ENCODE data around the gene PAX8.

DNA sequence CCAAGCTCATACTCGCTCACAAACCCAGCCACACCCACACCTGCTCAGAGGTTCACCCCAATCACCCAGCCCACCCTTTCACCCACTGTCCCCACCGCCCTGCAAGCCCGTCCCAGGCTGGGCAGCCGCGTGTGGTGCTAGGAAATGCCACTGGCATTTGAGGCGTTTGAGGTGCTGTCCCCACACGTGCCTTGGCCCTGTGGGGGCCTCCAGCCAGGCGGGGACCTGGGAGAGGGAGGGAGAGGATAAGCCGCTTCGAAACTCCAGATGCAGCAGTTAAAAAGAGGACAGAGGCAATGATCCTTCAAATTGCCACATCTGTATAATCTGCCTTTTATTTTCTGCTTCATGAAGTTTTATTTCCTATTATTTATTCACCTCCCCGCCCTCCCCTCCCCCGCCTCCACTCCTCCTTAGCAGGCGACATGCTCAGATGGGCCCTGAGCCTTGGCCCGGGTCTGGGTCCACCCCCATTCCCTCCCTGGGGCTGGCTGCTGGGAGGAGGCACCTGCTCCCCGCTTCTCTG, 69.0 kb downstream of the PAX8 start:
- no peak for TF ChIP-seq EP300 (IDR thresholded peaks at IDR 0.05)
- TF ChIP-seq POLR2A (IDR thresholded peaks at IDR 0.05), result no peak

All from suprapubic skin (tissue), 2 donors.